Measurements from ENCODE around the gene ARID5A. TPM values are rescaled to one million over a fixed set of nuclear protein-coding genes. Genes with fewer than 3 reads are reported as not detected.

ARID5A gene
- total and polyA plus RNA-seq, 2 of the 13 experiments (the other 11 are each of a cell fraction or from before 2014, with no cell fraction given): 6.0 to 9.5 TPM

GRCh38 chr2:96549967-96550786, 13.6 kb downstream of the ARID5A start (continued):
- TF ChIP-seq CENPX (CRISPR knock-in tag; IDR thresholded peaks at IDR 0.05) (no peak), MIXL1 (CRISPR knock-in tag; IDR thresholded peaks at IDR 0.05) (0 out of 2 replicates have a peak, but pooled peaks have one; percentile 49), ZNF703 (CRISPR knock-in tag; IDR thresholded peaks at IDR 0.05; ENCODE audit: borderline replicate concordance) (peak; percentile 43; the same call in 1 of the 2 replicates), MZF1 (CRISPR knock-in tag; IDR thresholded peaks at IDR 0.05; ENCODE audit: borderline replicate concordance) (no peak; the same call in 1 of the 2 replicates), SRSF4 (IDR thresholded peaks at IDR 0.05; ENCODE audit: low read depth, low read length, poor library complexity, severe bottlenecking) (no peak), ZNF335 (CRISPR knock-in tag; IDR thresholded peaks at IDR 0.05) (peak; percentile 57; the same call in 1 of the 2 replicates), ZNF160 (CRISPR knock-in tag; IDR thresholded peaks at IDR 0.05) (peak; percentile 80; the same call in 1 of the 2 replicates), MBD4 (IDR thresholded peaks at IDR 0.05; ENCODE audit: borderline replicate concordance, low read length) (no peak), ZBTB7A (CRISPR knock-in tag; IDR thresholded peaks at IDR 0.05) (peak; percentile 75; the same call in 1 of the 2 replicates), FOXK1 (CRISPR knock-in tag; IDR thresholded peaks at IDR 0.05; ENCODE audit: borderline replicate concordance, low read depth) (peak; percentile 64; the same call in 1 of the 2 replicates), HOXD1 (CRISPR knock-in tag; IDR thresholded peaks at IDR 0.05) (peak; percentile 83; the same call in 1 of the 2 replicates), ZXDC (CRISPR knock-in tag; IDR thresholded peaks at IDR 0.05) (no peak; the same call in 1 of the 2 replicates), IKZF5 (CRISPR knock-in tag; IDR thresholded peaks at IDR 0.05) (peak; percentile 83), ZNF746 (CRISPR knock-in tag; IDR thresholded peaks at IDR 0.05) (no peak; the same call in 1 of the 2 replicates), MTA1 (CRISPR knock-in tag; IDR thresholded peaks at IDR 0.05; ENCODE audit: borderline replicate concordance) (peak; percentile 86), ZNF607 (CRISPR knock-in tag; IDR thresholded peaks at IDR 0.05; ENCODE audit: borderline replicate concordance) (no peak; the same call in 1 of the 2 replicates), RXRB (CRISPR knock-in tag; IDR thresholded peaks at IDR 0.05; ENCODE audit: borderline replicate concordance) (peak; percentile 81), RFX5 (IDR thresholded peaks at IDR 0.05; ENCODE audit: low read depth, low read length) (no peak), ZNF644 (CRISPR knock-in tag; IDR thresholded peaks at IDR 0.05; ENCODE audit: low read depth) (peak; percentile 58; the same call in 1 of the 2 replicates)
- TF ChIP-seq, protein P1, sequence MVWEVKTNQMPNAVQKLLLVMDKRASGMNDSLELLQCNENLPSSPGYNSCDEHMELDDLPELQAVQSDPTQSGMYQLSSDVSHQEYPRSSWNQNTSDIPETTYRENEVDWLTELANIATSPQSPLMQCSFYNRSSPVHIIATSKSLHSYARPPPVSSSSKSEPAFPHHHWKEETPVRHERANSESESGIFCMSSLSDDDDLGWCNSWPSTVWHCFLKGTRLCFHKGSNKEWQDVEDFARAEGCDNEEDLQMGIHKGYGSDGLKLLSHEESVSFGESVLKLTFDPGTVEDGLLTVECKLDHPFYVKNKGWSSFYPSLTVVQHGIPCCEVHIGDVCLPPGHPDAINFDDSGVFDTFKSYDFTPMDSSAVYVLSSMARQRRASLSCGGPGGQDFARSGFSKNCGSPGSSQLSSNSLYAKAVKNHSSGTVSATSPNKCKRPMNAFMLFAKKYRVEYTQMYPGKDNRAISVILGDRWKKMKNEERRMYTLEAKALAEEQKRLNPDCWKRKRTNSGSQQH (CRISPR knock-in tag; IDR thresholded peaks at IDR 0.05; ENCODE audit: low read depth): peak; percentile 78
- TF ChIP-seq, protein P2, sequence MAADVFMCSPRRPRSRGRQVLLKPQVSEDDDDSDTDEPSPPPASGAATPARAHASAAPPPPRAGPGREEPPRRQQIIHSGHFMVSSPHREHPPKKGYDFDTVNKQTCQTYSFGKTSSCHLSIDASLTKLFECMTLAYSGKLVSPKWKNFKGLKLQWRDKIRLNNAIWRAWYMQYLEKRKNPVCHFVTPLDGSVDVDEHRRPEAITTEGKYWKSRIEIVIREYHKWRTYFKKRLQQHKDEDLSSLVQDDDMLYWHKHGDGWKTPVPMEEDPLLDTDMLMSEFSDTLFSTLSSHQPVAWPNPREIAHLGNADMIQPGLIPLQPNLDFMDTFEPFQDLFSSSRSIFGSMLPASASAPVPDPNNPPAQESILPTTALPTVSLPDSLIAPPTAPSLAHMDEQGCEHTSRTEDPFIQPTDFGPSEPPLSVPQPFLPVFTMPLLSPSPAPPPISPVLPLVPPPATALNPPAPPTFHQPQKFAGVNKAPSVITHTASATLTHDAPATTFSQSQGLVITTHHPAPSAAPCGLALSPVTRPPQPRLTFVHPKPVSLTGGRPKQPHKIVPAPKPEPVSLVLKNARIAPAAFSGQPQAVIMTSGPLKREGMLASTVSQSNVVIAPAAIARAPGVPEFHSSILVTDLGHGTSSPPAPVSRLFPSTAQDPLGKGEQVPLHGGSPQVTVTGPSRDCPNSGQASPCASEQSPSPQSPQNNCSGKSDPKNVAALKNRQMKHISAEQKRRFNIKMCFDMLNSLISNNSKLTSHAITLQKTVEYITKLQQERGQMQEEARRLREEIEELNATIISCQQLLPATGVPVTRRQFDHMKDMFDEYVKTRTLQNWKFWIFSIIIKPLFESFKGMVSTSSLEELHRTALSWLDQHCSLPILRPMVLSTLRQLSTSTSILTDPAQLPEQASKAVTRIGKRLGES (CRISPR knock-in tag; IDR thresholded peaks at IDR 0.05; ENCODE audit: borderline replicate concordance): no peak
